NB4 (cell line): ENCODE measurements around the gene FGFBP2.

Source experiments
- CTCF ChIP-seq: IDR thresholded peaks from one replicate; pipeline ENCODE4 v1.5.1; 2012; ENCODE audit warnings: low read depth, low read length
- MAX ChIP-seq: IDR thresholded peaks from 2 replicates; pipeline ENCODE4 v1.6.1; 2011; ENCODE audit warnings: low read depth, low read length
- MYC ChIP-seq: IDR thresholded peaks from 2 replicates; pipeline ENCODE4 v1.6.1; 2011; ENCODE audit warnings: low read depth, low read length
- POLR2A ChIP-seq: IDR thresholded peaks from 2 replicates; pipeline ENCODE4 v1.6.1; 2011; ENCODE audit warnings: mild to moderate bottlenecking; ENCODE audit not compliant: insufficient read length; ENCODE audit errors: extremely low read depth

- TF ChIP-seq POLR2A (no peak), MAX (no peak), CTCF (no peak), MYC (no peak)
Observed at GRCh38 chr4:15995826-15996225, 32.9 kb upstream of the FGFBP2 start.
